ENCODE data around the gene CNRIP1.

CNRIP1 gene

DNA sequence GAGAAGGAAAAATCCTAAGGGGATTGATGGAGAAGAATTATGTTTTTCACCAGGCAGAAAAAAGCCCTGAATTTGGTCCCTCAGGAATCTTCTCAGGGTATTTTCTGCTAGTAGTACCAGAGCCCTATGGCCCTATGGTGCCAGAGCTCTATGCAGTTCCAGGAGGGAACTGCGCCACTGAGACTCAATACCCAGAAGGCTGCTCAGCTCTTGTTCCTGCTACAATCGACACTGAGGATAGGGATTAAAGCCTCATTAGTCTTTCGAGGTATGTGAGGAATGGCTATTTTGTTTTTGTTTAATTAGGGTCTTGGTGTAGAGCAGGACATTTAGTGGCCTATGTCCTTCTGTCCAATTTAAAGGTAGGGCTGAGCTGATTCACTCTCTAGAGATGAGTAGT is 45.7 kb downstream of the CNRIP1 start:
- H3K9me3 ChIP-seq (ENCODE audit: control insufficient read depth, insufficient read depth, low read length) = no peaks in the 10 kb centered on the region
- H3F3A ChIP-seq (ENCODE audit: control insufficient read depth, insufficient read depth) = no peaks in the 10 kb centered on the region
- H3K4me1 ChIP-seq (ENCODE audit: control insufficient read depth, low read length) = no peaks in the 10 kb centered on the region
- peaks cover 11% of the 10 kb centered on the region for H3K27me3 ChIP-seq (ENCODE audit: control insufficient read depth, low read length)
- H4K20me1 ChIP-seq (ENCODE audit: control insufficient read depth, insufficient read depth, low read depth, low read length) = no peaks in the 10 kb centered on the region
- TF ChIP-seq, protein P1, sequence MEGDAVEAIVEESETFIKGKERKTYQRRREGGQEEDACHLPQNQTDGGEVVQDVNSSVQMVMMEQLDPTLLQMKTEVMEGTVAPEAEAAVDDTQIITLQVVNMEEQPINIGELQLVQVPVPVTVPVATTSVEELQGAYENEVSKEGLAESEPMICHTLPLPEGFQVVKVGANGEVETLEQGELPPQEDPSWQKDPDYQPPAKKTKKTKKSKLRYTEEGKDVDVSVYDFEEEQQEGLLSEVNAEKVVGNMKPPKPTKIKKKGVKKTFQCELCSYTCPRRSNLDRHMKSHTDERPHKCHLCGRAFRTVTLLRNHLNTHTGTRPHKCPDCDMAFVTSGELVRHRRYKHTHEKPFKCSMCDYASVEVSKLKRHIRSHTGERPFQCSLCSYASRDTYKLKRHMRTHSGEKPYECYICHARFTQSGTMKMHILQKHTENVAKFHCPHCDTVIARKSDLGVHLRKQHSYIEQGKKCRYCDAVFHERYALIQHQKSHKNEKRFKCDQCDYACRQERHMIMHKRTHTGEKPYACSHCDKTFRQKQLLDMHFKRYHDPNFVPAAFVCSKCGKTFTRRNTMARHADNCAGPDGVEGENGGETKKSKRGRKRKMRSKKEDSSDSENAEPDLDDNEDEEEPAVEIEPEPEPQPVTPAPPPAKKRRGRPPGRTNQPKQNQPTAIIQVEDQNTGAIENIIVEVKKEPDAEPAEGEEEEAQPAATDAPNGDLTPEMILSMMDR (IDR thresholded peaks at IDR 0.05; ENCODE audit: low read depth, low read length, poor library complexity, severe bottlenecking) = no peak
- TF ChIP-seq EZH2phosphoT487 (IDR thresholded peaks at IDR 0.05; ENCODE audit: borderline replicate concordance, low read length) = no peak
- no peaks in the 10 kb centered on the region for H3K9me2 ChIP-seq (replicated peaks; ENCODE audit: control insufficient read depth, low read length)
- no peak overlapping the region for H3K4me2 ChIP-seq (ENCODE audit: low read length)
- no peaks in the 10 kb centered on the region for H3K79me2 ChIP-seq (ENCODE audit: control insufficient read depth, low read length)
- no peaks in the 10 kb centered on the region for H3K36me3 ChIP-seq (ENCODE audit: control insufficient read depth, low read length)
- no peak overlapping the region for H3K4me3 ChIP-seq (ENCODE audit: low read length)
- no peak overlapping the region for H3K27ac ChIP-seq (ENCODE audit: low read depth, low read length)

DNA sequence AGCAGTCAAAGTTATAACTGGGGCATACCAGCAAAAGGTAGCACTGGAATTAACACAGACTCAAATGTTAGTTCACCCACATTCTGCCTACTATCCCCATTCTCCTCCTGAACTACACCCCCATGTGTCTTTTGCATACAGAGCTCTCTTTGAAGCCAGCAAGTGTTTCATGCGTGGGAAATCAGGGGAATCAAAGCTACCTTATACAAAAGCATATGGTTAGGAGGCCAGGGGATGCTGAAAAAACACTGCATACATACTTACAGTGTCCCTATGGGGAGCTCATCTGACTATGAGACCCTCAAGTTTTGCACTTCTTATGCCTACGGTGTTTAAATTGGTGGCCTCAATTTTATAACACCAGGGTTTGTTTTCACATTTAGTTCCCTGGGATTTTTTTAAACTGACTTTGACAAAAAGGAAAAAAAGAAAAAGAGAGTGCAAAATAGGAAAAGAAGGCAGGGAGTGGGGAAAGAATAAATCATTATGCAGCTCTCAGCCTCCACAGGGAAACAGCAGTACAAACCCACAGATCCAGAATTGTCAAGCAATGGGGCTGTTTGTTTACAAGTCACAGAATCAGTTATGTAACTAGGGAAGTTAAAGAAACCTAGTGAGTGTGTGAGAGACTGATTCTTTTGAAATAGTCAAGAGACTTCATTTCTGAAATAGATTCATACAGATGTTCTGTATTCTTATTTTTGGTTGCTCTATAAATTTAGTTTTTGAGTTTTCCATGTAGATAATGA is 47.3 kb downstream of the CNRIP1 start:
- Histone ChIP-seq H3K9me2 (replicated peaks; ENCODE audit: control insufficient read depth, low read length) (no peaks in the 10 kb centered on the region), H4K20me1 (ENCODE audit: control insufficient read depth, insufficient read depth, low read depth, low read length) (no peaks in the 10 kb centered on the region), H3K27ac (ENCODE audit: low read depth, low read length) (no peak overlapping the region), H3F3A (ENCODE audit: control insufficient read depth, insufficient read depth) (0 out of 2 replicates have a peak, but pooled peaks cover 4% of the 10 kb centered on the region), H3K36me3 (ENCODE audit: control insufficient read depth, low read length) (no peaks in the 10 kb centered on the region), H3K79me2 (ENCODE audit: control insufficient read depth, low read length) (no peaks in the 10 kb centered on the region), H3K4me3 (ENCODE audit: low read length) (no peak overlapping the region), H3K4me2 (ENCODE audit: low read length) (no peak overlapping the region), H3K27me3 (ENCODE audit: control insufficient read depth, low read length) (peaks cover 11% of the 10 kb centered on the region), H3K9me3 (ENCODE audit: control insufficient read depth, insufficient read depth, low read length) (no peaks in the 10 kb centered on the region), H3K4me1 (ENCODE audit: control insufficient read depth, low read length) (no peaks in the 10 kb centered on the region)
- TF ChIP-seq, protein P1 (IDR thresholded peaks at IDR 0.05; ENCODE audit: low read depth, low read length, poor library complexity, severe bottlenecking) = no peak
- no peak for TF ChIP-seq EZH2phosphoT487 (IDR thresholded peaks at IDR 0.05; ENCODE audit: borderline replicate concordance, low read length)

DNA sequence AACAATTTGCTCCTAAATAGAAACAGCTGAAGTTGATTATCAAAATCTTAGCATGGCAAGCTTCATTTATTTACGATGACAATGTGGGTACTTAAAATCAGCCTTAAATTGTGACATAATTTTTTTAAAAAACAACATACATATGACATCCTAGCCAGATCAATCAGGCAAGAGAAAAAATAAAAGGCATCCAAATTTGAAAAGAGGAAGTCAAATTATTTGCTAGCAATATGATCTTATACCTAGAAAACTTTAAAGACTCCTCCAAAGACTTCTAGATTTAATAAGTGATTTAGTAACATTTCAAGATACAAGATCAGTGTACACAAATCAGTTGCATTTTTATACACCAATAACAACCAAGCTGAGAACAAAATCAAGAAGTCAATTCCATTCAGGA is 53.1 kb downstream of the CNRIP1 start:
- Histone ChIP-seq H4K20me1 (ENCODE audit: control insufficient read depth, insufficient read depth, low read depth, low read length) (no peaks in the 10 kb centered on the region), H3K36me3 (ENCODE audit: control insufficient read depth, low read length) (no peaks in the 10 kb centered on the region), H3K9me3 (ENCODE audit: control insufficient read depth, insufficient read depth, low read length) (no peaks in the 10 kb centered on the region), H3K9me2 (replicated peaks; ENCODE audit: control insufficient read depth, low read length) (no peaks in the 10 kb centered on the region), H3K27ac (ENCODE audit: low read depth, low read length) (no peak overlapping the region), H3K27me3 (ENCODE audit: control insufficient read depth, low read length) (no peaks in the 10 kb centered on the region), H3K4me2 (ENCODE audit: low read length) (no peak overlapping the region), H3K79me2 (ENCODE audit: control insufficient read depth, low read length) (no peaks in the 10 kb centered on the region), H3F3A (ENCODE audit: control insufficient read depth, insufficient read depth) (0 out of 2 replicates have a peak, but pooled peaks cover 4% of the 10 kb centered on the region), H3K4me3 (ENCODE audit: low read length) (no peak overlapping the region), H3K4me1 (ENCODE audit: control insufficient read depth, low read length) (no peaks in the 10 kb centered on the region)
- no peak for TF ChIP-seq EZH2phosphoT487 (IDR thresholded peaks at IDR 0.05; ENCODE audit: borderline replicate concordance, low read length)
- TF ChIP-seq, protein P1 (IDR thresholded peaks at IDR 0.05; ENCODE audit: low read depth, low read length, poor library complexity, severe bottlenecking) = no peak

Data from DOHH2 (cell line).